GM12891 (cell line): ENCODE data around the gene THEMIS2.

Experiments used
- POLR2A ChIP-seq: IDR thresholded peaks from 2 replicates; pipeline ENCODE4 v1.6.1; 2011; ENCODE audit warnings: low read depth, low read length, control low read depth
- POLR2AphosphoS5 ChIP-seq: IDR thresholded peaks from 2 replicates; pipeline ENCODE4 v1.6.1; 2011; ENCODE audit warnings: low read depth, low read length, control low read depth
- SPI1 ChIP-seq: IDR thresholded peaks from 2 replicates; pipeline ENCODE4 v1.6.1; 2011; ENCODE audit warnings: low read depth, low read length, control low read depth
- TAF1 ChIP-seq: IDR thresholded peaks from 2 replicates; pipeline ENCODE4 v1.6.1; 2011; ENCODE audit warnings: low read depth, low read length, control low read depth

GRCh38 chr1:27863538-27863915 lies 8.8 kb upstream of the THEMIS2 start:
- TF ChIP-seq POLR2A (no peak), POLR2AphosphoS5 (no peak), TAF1 (no peak), SPI1 (0 out of 2 replicates have a peak, but pooled peaks have one; percentile 11)
